H1 (cell line): ENCODE measurements around the gene KDM2A. TPM values are rescaled to one million over a fixed set of nuclear protein-coding genes. Genes with fewer than 3 reads are reported as not detected.

Source experiments
- CREB1 ChIP-seq: IDR thresholded peaks from 2 replicates; pipeline ENCODE4 v1.6.1; 2012; ENCODE audit warnings: inconsistent platforms
- RAD21 ChIP-seq, 2 experiments: IDR thresholded peaks in 1 of 2; conservative IDR thresholded peaks in 1 of 2; 2 replicates each; pipeline ENCODE4 v1.6.1; 2011; ENCODE audit warnings: low read depth in 2 of 2, low read length in 2 of 2, improper control_type of control experiment in 1 of 2, inconsistent platforms in 1 of 2, mild to moderate bottlenecking in 1 of 2, moderate library complexity in 1 of 2
- TAF1 ChIP-seq: IDR thresholded peaks from 2 replicates; pipeline ENCODE4 v1.6.1; 2011; ENCODE audit warnings: mild to moderate bottlenecking, low read depth, low read length
- polyA plus RNA-seq, 7 experiments: library from polyadenylated mRNA; depleted of rRNA in 3 of 7; stranded (reverse) in 5 of 7; unstranded in 2 of 7; fragments of >200 nt in 5 of 7; fragments of 200-250 nt in 2 of 7; gene quantifications; 1 replicate in 5 of 7; 2 replicates in 1 of 7; 4 replicates in 1 of 7; pipeline versions ENCODE4 v1.2.1 to v1.2.3, GENCODE V29; 2011 to 2013; ENCODE audit warnings: missing spikeins in 2 of 7, mixed read lengths in 2 of 7
- total RNA-seq: library from RNA; stranded (reverse); fragmentation: NEBNext Ultra II Directional; extraction: Animal tissue kit (Norgen Biotek cat#: 25700); gene quantifications from 2 replicates; pipeline ENCODE4 v1.2.1, GENCODE V29; 2021
- TF ChIP-seq, protein P1 (sequence below): IDR thresholded peaks from 2 replicates; pipeline ENCODE4 v1.6.1; 2012; ENCODE audit warnings: low read length, inconsistent platforms

Gene KDM2A
- total and polyA plus RNA-seq, 2 of the 8 experiments (the other 6 are each of a cell fraction or from before 2014, with no cell fraction given): 55.4 to 66.2 TPM

GRCh38 chr11:67202028-67202427, 83.0 kb downstream of the KDM2A start (continued):
- TF ChIP-seq, protein P1, sequence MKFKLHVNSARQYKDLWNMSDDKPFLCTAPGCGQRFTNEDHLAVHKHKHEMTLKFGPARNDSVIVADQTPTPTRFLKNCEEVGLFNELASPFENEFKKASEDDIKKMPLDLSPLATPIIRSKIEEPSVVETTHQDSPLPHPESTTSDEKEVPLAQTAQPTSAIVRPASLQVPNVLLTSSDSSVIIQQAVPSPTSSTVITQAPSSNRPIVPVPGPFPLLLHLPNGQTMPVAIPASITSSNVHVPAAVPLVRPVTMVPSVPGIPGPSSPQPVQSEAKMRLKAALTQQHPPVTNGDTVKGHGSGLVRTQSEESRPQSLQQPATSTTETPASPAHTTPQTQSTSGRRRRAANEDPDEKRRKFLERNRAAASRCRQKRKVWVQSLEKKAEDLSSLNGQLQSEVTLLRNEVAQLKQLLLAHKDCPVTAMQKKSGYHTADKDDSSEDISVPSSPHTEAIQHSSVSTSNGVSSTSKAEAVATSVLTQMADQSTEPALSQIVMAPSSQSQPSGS: no peak
- TF ChIP-seq CREB1 (no peak), TAF1 (no peak), RAD21 (IDR thresholded peaks at IDR 0.05 in 1 of 2, conservative IDR thresholded peaks at IDR 0.05 in 1 of 2; ENCODE audit: low read depth in 2 of 2, low read length in 2 of 2) (no peak)
